Activated CD4-positive, alpha-beta T cell treated with anti-CD3 and anti-CD28 coated beads for 1 hour (primary cell): ENCODE data around the gene ARGLU1.

Experiments
- DNase-seq: peaks from one replicate; pipeline ENCODE4 v3.0.0-alpha.2; 2020

The ARGLU1 gene

GRCh38 chr13:106581225-106581624 is 13.3 kb upstream of the ARGLU1 start:
- DNase-seq, result no peak

GRCh38 chr13:106575896-106576295 is 8.0 kb upstream of the ARGLU1 start:
- DNase-seq, result no peak

- DNase-seq, result no peak
Observed at GRCh38 chr13:106573868-106574267, 5.9 kb upstream of the ARGLU1 start.

- no peak for DNase-seq
Observed at GRCh38 chr13:106573284-106573846, 5.4 kb upstream of the ARGLU1 start.

- peak; percentile 59 for DNase-seq
Observed at GRCh38 chr13:106570299-106570852, 2.4 kb upstream of the ARGLU1 start.

- DNase-seq, result no peak
Observed at GRCh38 chr13:106569233-106570095, 1.5 kb upstream of the ARGLU1 start.

- DNase-seq, result no peak
Observed at GRCh38 chr13:106568299-106569003, 514 bp upstream of the ARGLU1 start.

GRCh38 chr13:106566641-106567473 is 1.1 kb downstream of the ARGLU1 start:
- DNase-seq, result no peak

- no peak for DNase-seq
Observed at GRCh38 chr13:106565127-106565775, 2.7 kb downstream of the ARGLU1 start.

GRCh38 chr13:106562301-106562700 is 5.6 kb downstream of the ARGLU1 start:
- no peak for DNase-seq

- DNase-seq, result peak; percentile 12
Observed at GRCh38 chr13:106561551-106562170, 6.3 kb downstream of the ARGLU1 start.

GRCh38 chr13:106560821-106561220 is 7.1 kb downstream of the ARGLU1 start:
- no peak for DNase-seq

GRCh38 chr13:106558527-106558926 is 9.4 kb downstream of the ARGLU1 start:
- no peak for DNase-seq

- DNase-seq, result no peak
Observed at GRCh38 chr13:106555631-106556328, 12.2 kb downstream of the ARGLU1 start.

GRCh38 chr13:106551751-106552150 is 16.2 kb downstream of the ARGLU1 start:
- DNase-seq, result no peak

- DNase-seq, result no peak
Observed at GRCh38 chr13:106551350-106551749, 16.6 kb downstream of the ARGLU1 start.

- DNase-seq, result no peak
Observed at GRCh38 chr13:106550570-106551135, 17.3 kb downstream of the ARGLU1 start.

- no peak for DNase-seq
Observed at GRCh38 chr13:106548064-106548696, 19.8 kb downstream of the ARGLU1 start.

- DNase-seq, result no peak
Observed at GRCh38 chr13:106541826-106542225, 26.1 kb downstream of the ARGLU1 start.

- DNase-seq, result no peak
Observed at GRCh38 chr13:106540613-106541012, 27.3 kb downstream of the ARGLU1 start.
